Frontal cortex (tissue), 4 donors: ENCODE measurements around the gene ZNF688. TPM values are rescaled to one million over a fixed set of nuclear protein-coding genes. Genes with fewer than 3 reads are reported as not detected.
"Not testable (repeated sequence)": the region's sequence is repeated elsewhere in the genome, so short reads cannot be mapped to it uniquely, and the experiment has no call there.

ENCODE experiments used
- DNase-seq, 2 donors: peaks; one replicate each; pipeline ENCODE4 v3.0.0; 2012; ENCODE audit warnings: low spot score in 2 of 2
- FAIRE-seq: peaks from 2 replicates; lab custom pipeline; 2012; peaks lifted over from hg19 to GRCh38; lab: Jason Lieb, UNC
- total RNA-seq: library from RNA; depleted of rRNA; stranded (reverse); fragments of >200 nt; gene quantifications from one replicate; pipeline ENCODE4 v1.2.3, GENCODE V29; 2014
- donor health status: control.
- donor health status: control.
- donor health status: control.

ZNF688 gene
- total RNA-seq, 1 donor from 2014 or later, result 7.3 TPM

- no peak for DNase-seq
- no peak for FAIRE-seq
Observed at GRCh38 chr16:30558789-30559377, 12.6 kb downstream of the ZNF688 start.

DNA sequence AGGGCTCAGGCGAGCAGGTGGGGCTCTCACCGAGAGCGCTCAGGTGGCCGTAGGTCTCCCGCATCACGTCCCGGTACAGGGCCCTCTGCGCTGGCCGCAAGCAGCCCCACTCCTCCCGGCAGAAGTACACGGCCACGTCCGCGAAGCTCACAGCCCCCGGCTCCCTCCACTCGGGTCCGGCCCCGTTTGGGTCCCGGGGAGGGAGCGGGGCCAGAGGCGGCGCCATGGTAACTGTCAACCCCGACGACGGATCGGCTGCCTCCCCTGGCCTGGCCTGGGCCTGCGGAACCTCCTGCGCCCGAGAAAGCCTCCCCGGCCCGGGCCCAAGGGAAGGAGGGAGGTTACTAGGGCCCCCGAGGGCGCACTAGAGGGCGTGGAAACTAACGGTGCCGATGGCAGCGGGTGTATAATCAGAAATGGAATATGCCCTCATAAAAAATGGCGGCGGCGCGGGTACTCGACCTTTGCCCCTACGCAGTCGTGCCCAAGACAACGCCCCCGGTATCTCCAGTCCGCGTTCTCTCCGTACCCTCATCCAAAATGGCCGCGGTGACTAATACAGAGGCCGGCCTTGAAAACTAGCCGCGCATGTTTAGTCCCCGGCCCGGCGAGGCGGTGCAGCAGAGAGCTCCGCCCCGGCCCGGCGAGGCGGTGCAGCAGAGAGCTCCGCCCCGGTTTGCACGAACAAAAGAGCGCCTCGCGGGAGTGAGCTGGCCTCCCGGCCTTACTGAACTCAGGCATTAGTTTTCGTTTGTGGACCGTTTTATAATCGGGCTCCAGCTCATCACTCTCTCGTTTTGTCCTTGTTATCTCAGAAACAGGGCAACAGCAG, 13.3 kb downstream of the ZNF688 start, which contains the start of gene ZNF764:
Gene ZNF764 (minus strand): TSS at position 418 of the 832 bp plus-strand sequence. CDS start 192 bp downstream, at position 226.
- FAIRE-seq (peak; percentile 85), DNase-seq (peak; percentile 96 to 97)

- FAIRE-seq (no peak), DNase-seq (no peak)
Observed at GRCh38 chr16:30557707-30557956, 13.9 kb downstream of the ZNF688 start.

GRCh38 chr16:30556125-30556473, 15.4 kb downstream of the ZNF688 start:
- DNase-seq, result no peak
- no peak for FAIRE-seq

- no peak for DNase-seq
- no peak for FAIRE-seq
Observed at GRCh38 chr16:30555315-30556124, 16.0 kb downstream of the ZNF688 start.

- DNase-seq (no peak), FAIRE-seq (no peak)
Observed at GRCh38 chr16:30554557-30555314, 16.8 kb downstream of the ZNF688 start.

DNA sequence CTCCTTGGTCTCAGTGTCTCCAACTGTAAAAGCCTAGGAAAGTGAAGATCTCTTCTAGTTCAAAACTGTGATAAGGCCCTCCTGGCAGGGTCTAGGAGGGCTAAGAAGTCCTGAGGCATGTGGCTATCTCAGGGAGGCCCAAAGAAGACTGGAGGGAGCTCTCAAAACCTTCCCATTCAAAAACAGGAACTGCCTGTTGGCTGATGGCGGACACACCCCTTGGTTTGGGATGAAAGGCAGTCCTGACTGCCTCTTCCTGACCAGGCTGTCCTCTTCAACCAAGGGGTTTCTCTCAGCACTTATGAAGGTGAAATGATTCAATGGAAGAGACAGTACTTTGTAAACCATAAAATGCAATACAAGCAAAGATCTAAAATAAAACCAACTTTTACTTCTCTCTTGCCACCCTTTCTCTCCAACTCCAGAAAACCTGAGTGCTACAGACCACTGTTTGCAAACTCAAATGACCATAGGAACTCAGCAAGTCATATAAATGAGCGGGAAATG, 18.1 kb downstream of the ZNF688 start:
- DNase-seq (no peak), FAIRE-seq (no peak)

GRCh38 chr16:30552956-30553355, 18.6 kb downstream of the ZNF688 start:
- no peak for DNase-seq

DNA sequence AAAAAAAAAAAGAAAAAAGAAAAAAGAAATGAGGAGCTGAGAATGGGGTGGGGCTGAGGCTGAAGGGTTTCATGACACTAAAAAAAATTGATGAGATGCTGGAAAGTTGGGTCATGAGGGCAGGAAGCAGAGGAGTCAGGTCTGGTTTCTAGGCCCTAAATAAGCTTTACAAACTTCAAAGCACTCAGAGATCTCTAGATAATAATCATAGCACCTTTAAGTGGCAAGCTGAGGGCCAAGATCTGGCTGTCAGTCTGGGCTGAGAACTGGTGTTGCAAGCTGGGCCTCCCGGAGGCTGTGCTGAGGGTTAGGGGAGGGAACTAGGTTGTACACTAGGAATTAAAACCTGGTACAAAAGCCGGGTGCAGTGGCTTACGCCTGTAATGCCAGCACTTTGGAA, 19.7 kb downstream of the ZNF688 start:
- no peak for DNase-seq
- no peak for FAIRE-seq

More at GRCh38 chr16:30552956-30553355, 18.6 kb downstream of the ZNF688 start:
- FAIRE-seq, result no peak

DNA sequence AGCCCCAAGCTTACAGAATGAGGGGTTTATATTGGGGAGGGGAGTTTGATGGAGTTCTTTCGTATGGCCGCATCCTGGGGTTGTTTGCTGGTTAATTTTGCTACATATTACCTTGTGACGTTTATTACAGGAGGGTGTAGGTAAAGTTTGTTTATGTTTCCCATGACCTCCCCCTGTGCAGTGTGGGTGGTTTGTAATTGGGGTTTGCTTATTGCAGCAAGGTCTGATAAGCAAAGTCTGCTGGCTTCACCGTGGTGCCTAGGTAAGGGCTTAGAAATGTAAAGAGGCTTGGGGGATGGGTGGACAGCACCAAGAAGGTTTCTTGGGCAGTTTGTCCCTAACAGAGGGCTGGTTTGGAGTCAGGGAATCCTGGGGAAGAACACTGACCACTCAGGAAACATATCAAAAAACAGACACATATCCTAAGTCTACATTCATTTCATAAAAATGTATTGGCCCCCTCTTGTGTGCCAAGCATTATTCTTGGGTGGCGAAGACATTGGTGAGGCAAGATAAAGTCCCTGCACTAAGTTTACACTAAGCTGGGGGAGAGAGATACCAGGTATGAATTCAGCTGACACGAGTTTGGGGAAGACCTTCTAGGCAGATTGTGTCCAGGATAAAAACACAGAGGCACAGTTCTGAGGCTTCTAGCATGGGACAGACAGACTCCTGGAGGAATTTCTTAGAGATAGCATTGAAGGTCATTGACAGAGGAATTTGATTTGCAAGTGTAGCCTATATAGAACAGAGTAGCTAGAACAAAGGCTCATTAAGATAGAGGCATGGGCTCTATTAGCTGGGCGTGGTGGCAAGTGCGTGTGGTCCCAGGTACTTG, 22.9 kb downstream of the ZNF688 start:
- FAIRE-seq, result no peak
- no peak for DNase-seq

DNA sequence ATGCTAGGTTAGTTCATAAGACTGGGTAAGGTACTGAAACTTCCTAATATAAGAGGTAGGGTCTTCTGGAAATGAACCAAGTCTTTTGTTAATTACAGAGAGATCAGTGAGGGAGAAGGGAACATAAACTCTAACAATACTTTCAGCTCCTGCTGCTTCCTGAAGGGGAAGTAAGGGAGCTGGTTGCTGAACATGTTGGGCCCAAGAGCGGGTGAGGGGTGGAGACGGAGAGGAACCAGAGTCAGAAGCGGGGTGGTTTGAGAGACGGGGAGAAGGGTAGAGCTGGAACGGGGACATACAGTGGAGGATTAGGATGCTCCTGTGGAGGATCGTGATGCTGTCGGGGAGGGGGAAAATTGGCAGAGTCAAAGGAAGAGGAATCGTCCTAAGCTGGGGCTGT, 25.4 kb downstream of the ZNF688 start:
- DNase-seq, result no peak
- FAIRE-seq, result no peak

DNA sequence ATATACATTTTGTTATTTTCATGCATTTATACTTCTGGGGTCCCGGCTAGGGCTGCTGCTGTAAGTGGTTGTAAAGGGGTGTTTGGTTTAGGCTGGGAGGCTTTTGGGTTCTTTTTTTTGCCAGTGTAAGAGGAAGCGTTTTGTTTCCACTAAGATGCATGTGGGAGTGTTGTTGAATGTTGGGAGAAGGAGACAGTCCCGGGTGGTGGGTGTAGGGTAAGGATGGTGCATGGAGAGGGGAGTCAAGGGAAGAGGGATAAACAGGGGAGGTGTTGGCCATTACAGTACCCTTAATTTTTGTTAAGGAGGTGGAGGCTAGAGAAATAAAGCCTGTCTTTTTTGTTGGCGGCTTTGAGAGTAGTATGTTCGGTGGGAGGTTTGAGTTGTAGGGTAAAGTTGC, 28.4 kb downstream of the ZNF688 start:
- FAIRE-seq (no peak), DNase-seq (no peak)

- FAIRE-seq, result no peak
- DNase-seq, result no peak
Observed at GRCh38 chr16:30541502-30542329, 29.8 kb downstream of the ZNF688 start.

- not testable (repeated sequence) for FAIRE-seq, DNase-seq
Observed at GRCh38 chr16:30540916-30541464, 30.5 kb downstream of the ZNF688 start.

GRCh38 chr16:30539986-30540526, 31.5 kb downstream of the ZNF688 start:
- not testable (repeated sequence) for DNase-seq, FAIRE-seq

DNA sequence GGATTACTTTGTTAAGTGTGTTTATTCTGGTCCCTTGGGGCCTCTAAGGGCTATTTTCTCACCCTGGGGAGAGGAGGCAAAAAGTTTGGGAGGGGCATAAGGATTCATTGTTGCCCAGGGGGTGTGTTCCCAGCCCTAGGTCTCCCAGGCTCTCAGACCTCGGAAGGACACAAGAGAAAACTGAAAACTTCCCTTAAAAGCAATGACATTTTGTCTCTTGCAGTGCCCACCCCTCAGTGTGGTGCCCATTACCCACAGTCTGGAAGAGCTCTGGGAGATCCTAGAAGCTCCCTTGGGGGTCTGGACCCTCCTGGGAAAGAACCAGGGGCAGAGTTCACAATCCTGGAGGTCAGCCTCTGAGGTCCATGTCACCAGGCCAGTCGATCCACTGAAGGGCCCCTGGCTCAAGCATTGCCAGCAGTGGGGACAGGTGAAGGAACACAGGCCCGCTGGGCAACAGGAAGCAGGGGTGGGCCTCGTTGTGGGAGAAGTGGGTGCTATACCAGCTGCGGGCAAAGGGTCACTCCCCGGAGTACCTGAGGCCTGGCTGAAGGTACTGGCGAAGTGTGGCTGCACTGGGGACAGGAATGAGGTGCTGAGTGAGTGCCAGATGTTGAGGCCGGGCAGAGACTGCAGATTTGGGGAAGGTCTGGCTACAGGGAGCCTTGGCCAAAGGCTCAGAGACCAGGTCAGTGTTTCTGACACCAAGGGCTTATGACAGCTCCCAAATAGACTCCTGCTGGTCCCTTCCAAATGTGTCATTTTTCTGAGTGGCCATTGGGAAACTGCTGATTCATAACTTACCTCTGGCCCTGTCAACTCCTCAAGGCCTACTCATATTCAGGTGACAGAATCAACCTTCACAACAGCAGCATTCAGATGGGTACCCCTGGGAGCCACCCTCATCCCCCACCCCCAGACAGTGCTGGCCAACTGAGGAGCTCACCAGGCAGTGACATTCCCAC, 32.2 kb downstream of the ZNF688 start:
- DNase-seq (no peak), FAIRE-seq (no peak)
